HepG2 (cell line): ENCODE data around the gene HNRNPUL1. TPM values are rescaled to one million over a fixed set of nuclear protein-coding genes. Genes with fewer than 3 reads are reported as not detected.

Experiments used
- ATAC-seq: fragments of 200-7000 bp; cut with Tn5 transposase; 3 replicates; pipeline ENCODE4 v1.9.1; 2020; ENCODE audit warnings: mild to moderate bottlenecking, moderate library complexity
- BruUV-seq: library from RNA; stranded (reverse); fragments of 400-500 nt; replicated peaks from 2 replicates; lab custom pipeline; 2021; lab: Mats Ljungman, UMichigan
- CTCF ChIA-PET: fragments of 300-600 bp; formaldehyde crosslinking; extraction: SDS; loops from one replicate; lab custom pipeline; 2021; ENCODE audit warnings: low total read pairs, inconsistent platforms, low intra/inter-chr PET ratio; lab: Yijun Ruan, JAX
- POLR2A ChIA-PET: fragments of 350-600 bp; sonication (Branson Sonifier 250); formaldehyde crosslinking; loops from one replicate; lab custom pipeline; 2020; ENCODE audit warnings: antibody characterized with exemption, inconsistent platforms; lab: Yijun Ruan, JAX
- DNase-seq: peaks from one replicate; pipeline ENCODE4 v3.0.0-alpha.2; 2015; ENCODE audit warnings: low spot score
- FAIRE-seq: peaks from 3 replicates; lab custom pipeline; 2011; peaks lifted over from hg19 to GRCh38; lab: Jason Lieb, UNC
- H2AFZ ChIP-seq: one replicate; pipeline ENCODE4 v1.6.1; 2011; ENCODE audit warnings: low read length, inconsistent platforms
- H3K27ac ChIP-seq: fragments of 300-600 bp; 3 replicates; pipeline ENCODE4 v1.8.0; 2011; ENCODE audit warnings: mixed run types, mild to moderate bottlenecking, mixed read lengths, low read length, inconsistent platforms; ENCODE audit not compliant: insufficient read depth; ENCODE audit errors: extremely low read length
- H3K27me3 ChIP-seq, 2 experiments: fragments of 200-600 bp in 1 of 2; 2 replicates in 1 of 2; 3 replicates in 1 of 2; pipeline versions ENCODE4 v1.6.0 to v1.8.0; 2011; ENCODE audit warnings: low read length in 2 of 2, mild to moderate bottlenecking in 2 of 2, moderate library complexity in 2 of 2, inconsistent platforms in 1 of 2; ENCODE audit not compliant: insufficient read depth in 2 of 2, control insufficient read depth in 1 of 2
- H3K36me3 ChIP-seq, 2 experiments: fragments of 200-600 bp in 1 of 2; replicated peaks in 1 of 2; 2 replicates in 1 of 2; 3 replicates in 1 of 2; pipeline versions ENCODE4 v1.5.1 to v1.8.0; 2011; ENCODE audit warnings: low read length in 2 of 2, inconsistent platforms in 1 of 2; ENCODE audit not compliant: insufficient read depth in 2 of 2, control insufficient read depth in 1 of 2
- H3K4me1 ChIP-seq: 2 replicates; pipeline ENCODE4 v1.5.1; 2012; ENCODE audit warnings: low read length, inconsistent platforms; ENCODE audit not compliant: insufficient read depth
- H3K4me2 ChIP-seq: 2 replicates; pipeline ENCODE4 v1.6.0; 2011; ENCODE audit warnings: low read depth, low read length, inconsistent platforms
- H3K4me3 ChIP-seq, 3 experiments: fragments of 200-600 bp in 1 of 3; sonication (generic), shearing (Covaris generic) in 1 of 3; replicated peaks in 1 of 3; 2 replicates each; pipeline ENCODE4 v1.5.1; 2011 to 2016; ENCODE audit warnings: low read length in 3 of 3, inconsistent platforms in 2 of 3, low read depth in 2 of 3, mild to moderate bottlenecking in 2 of 3, control low read depth in 1 of 3, mixed read lengths in 1 of 3; ENCODE audit not compliant: insufficient read depth in 1 of 3
- H3K79me2 ChIP-seq: one replicate; pipeline ENCODE4 v1.6.1; 2011; ENCODE audit warnings: low read length, inconsistent platforms; ENCODE audit not compliant: insufficient read depth
- H3K9ac ChIP-seq: 2 replicates; pipeline ENCODE4 v1.6.0; 2011; ENCODE audit warnings: mild to moderate bottlenecking, low read depth, low read length, inconsistent platforms; ENCODE audit not compliant: insufficient read depth
- H3K9me3 ChIP-seq: 2 replicates; pipeline ENCODE4 v1.5.1; 2012; ENCODE audit warnings: mild to moderate bottlenecking, low read length
- H4K20me1 ChIP-seq: 2 replicates; pipeline ENCODE4 v1.6.0; 2011; ENCODE audit warnings: inconsistent platforms, mild to moderate bottlenecking, low read length, moderate library complexity; ENCODE audit not compliant: insufficient read depth
- EP300 ChIP-seq, 3 experiments: sonication (generic) in 1 of 3; formaldehyde crosslinking in 1 of 3; IDR thresholded peaks; 2 replicates each; pipeline versions ENCODE4 v1.5.1 to v1.6.1; 2011 to 2020; ENCODE audit warnings: low read depth in 2 of 3, low read length in 2 of 3, borderline replicate concordance in 1 of 3, improper control_type of control experiment in 1 of 3, mild to moderate bottlenecking in 1 of 3, missing genetic modification reagents in 1 of 3, moderate library complexity in 1 of 3
- HBP1 ChIP-seq: IDR thresholded peaks from 2 replicates; pipeline ENCODE4 v1.6.1; 2016; ENCODE audit warnings: low read depth, control low read depth
- HNRNPLL ChIP-seq: fragments of 200-400 bp; formaldehyde crosslinking; IDR thresholded peaks from 2 replicates; pipeline ENCODE4 v1.6.1; 2017; ENCODE audit warnings: mild to moderate bottlenecking, low read depth, low read length; ENCODE audit not compliant: poor library complexity, severe bottlenecking
- MEIS2 ChIP-seq: sonication (generic); formaldehyde crosslinking; IDR thresholded peaks from 2 replicates; pipeline ENCODE4 v1.9.0; 2021; ENCODE audit warnings: mild to moderate bottlenecking, missing genetic modification reagents
- MXD1 ChIP-seq: sonication (generic); formaldehyde crosslinking; IDR thresholded peaks from 2 replicates; pipeline ENCODE4 v1.4.0; 2020; ENCODE audit warnings: mild to moderate bottlenecking, missing genetic modification reagents
- TIGD3 ChIP-seq: sonication (generic); formaldehyde crosslinking; IDR thresholded peaks from 2 replicates; pipeline ENCODE4 v1.5.1; 2020; ENCODE audit warnings: mild to moderate bottlenecking, missing genetic modification reagents, borderline replicate concordance
- ZNF142 ChIP-seq: sonication (generic); formaldehyde crosslinking; IDR thresholded peaks from 2 replicates; pipeline ENCODE4 v1.4.0; 2020; ENCODE audit warnings: missing genetic modification reagents
- ZNF710 ChIP-seq: sonication (generic); formaldehyde crosslinking; IDR thresholded peaks from 2 replicates; pipeline ENCODE4 v1.5.0; 2020; ENCODE audit warnings: mild to moderate bottlenecking, missing genetic modification reagents, borderline replicate concordance
- ZNF746 ChIP-seq: sonication (generic); formaldehyde crosslinking; IDR thresholded peaks from 2 replicates; pipeline ENCODE4 v1.8.0; 2022; ENCODE audit warnings: mild to moderate bottlenecking, missing genetic modification reagents
- ZNF879 ChIP-seq: sonication (generic); formaldehyde crosslinking; IDR thresholded peaks from 2 replicates; pipeline ENCODE4 v1.8.1; 2023; ENCODE audit warnings: missing genetic modification reagents
- WGBS: methylation state at CpG from one replicate; pipeline ENCODE4 v1.1.6; 2017; ENCODE audit warnings: low lambda C conversion rate; 5-methylcytosine and 5-hydroxymethylcytosine counted together
- in situ Hi-C: cut with HindIII; loops from 2 replicates; pipeline ENCODE4 v1.10.0; 2017; ENCODE audit warnings: low pct_unique_long_range_greater_than_20kb; ENCODE audit not compliant: extremely low pct_ligation_motif_present
- intact Hi-C: fragments of 100-400 bp; cut with micrococcal nuclease; formaldehyde crosslinking; loops from one replicate; pipeline ENCODE4 v1.10.0; 2022; ENCODE audit not compliant: unreplicated experiment
- polyA plus RNA-seq, 8 experiments: library from polyadenylated mRNA; depleted of rRNA in 3 of 8; stranded (reverse) in 7 of 8; unstranded in 1 of 8; fragments of >200 nt; fragmentation: Illumina TruSeq in 4 of 8; extraction: Trizol in 4 of 8; gene quantifications; 2 replicates each; pipeline versions ENCODE4 v1.2.1 to v1.2.3, GENCODE V29; 2011 to 2016; ENCODE audit warnings: low read depth in 4 of 8, missing spikeins in 1 of 8, mixed read lengths in 1 of 8; ENCODE audit not compliant: insufficient read depth in 1 of 8
- total RNA-seq, 5 experiments: library from RNA; depleted of rRNA; stranded (reverse); fragments of >200 nt; fragmentation: Illumina TruSeq; extraction: Trizol; gene quantifications; 2 replicates each; pipeline ENCODE4 v1.2.3, GENCODE V29; 2016; ENCODE audit warnings: low read depth in 1 of 5

HNRNPUL1 gene
- total and polyA plus RNA-seq, 2 of the 13 experiments (the other 11 are each of a cell fraction or from before 2014, with no cell fraction given) = 30.9 to 81.7 TPM

- Histone ChIP-seq H3K4me1 (no peaks in the 10 kb centered on the region), H3K27me3 (no peaks in the 10 kb centered on the region), H3K79me2 (no peaks in the 10 kb centered on the region), H3K4me3 (no peak overlapping the region), H3K9ac (no peak overlapping the region), H3K9me3 (no peaks in the 10 kb centered on the region), H3K27ac (no peak overlapping the region), H3K4me2 (no peak overlapping the region), H3K36me3 (peaks cover 56 to 96% of the 10 kb centered on the region in 2 experiments), H2AFZ (no peak overlapping the region), H4K20me1 (no peaks in the 10 kb centered on the region)
- in situ Hi-C loops (no loop called here), intact Hi-C loops (no loop called here)
- ATAC-seq (no peak), FAIRE-seq (no peak), DNase-seq (no peak)
- 98% methylated on average over 6 of the region's 6 CpGs for WGBS
- no TSS peak for BruUV-seq
- ChIA-PET CTCF (no interaction called here), POLR2A (no interaction called here)
- TF ChIP-seq HNRNPLL (no peak), ZNF142 (CRISPR knock-in tag) (no peak), HBP1 (CRISPR knock-in tag) (no peak), MEIS2 (CRISPR knock-in tag) (no peak), ZNF879 (CRISPR knock-in tag) (no peak), TIGD3 (CRISPR knock-in tag) (no peak), ZNF746 (CRISPR knock-in tag) (no peak), EP300 (IDR thresholded peaks at IDR 0.05; ENCODE audit: low read depth in 2 of 2, low read length in 2 of 2) (no peak), EP300 (CRISPR knock-in tag; IDR thresholded peaks at IDR 0.05; ENCODE audit: borderline replicate concordance) (no peak), ZNF710 (CRISPR knock-in tag) (no peak), MXD1 (CRISPR knock-in tag) (no peak)
These were observed 36.4 kb downstream of the HNRNPUL1 start for GRCh38 chr19:41300555-41300954.
